AG04449 (cell line): ENCODE results near the gene CCDC142.

ENCODE experiments used
- CTCF ChIA-PET: fragments of 350-600 bp; formaldehyde crosslinking; extraction: SDS; loops from one replicate; lab custom pipeline; 2021; ENCODE audit warnings: antibody characterized with exemption; lab: Yijun Ruan, JAX
- POLR2A ChIA-PET: fragments of 400-600, 350-600 bp; formaldehyde crosslinking; extraction: SDS; loops from one replicate; lab custom pipeline; 2020; ENCODE audit warnings: antibody characterized with exemption, inconsistent platforms; lab: Yijun Ruan, JAX
- DNase-seq: peaks from one replicate; pipeline ENCODE4 v3.0.0-alpha.2; 2010; ENCODE audit warnings: low read depth, low spot score
- H3K4me3 ChIP-seq: 2 replicates; pipeline ENCODE4 v1.5.1; 2011; ENCODE audit warnings: low read depth, mild to moderate bottlenecking, control low read depth, low read length
- CTCF ChIP-seq: IDR thresholded peaks from one replicate; pipeline ENCODE4 v1.5.1; 2011; ENCODE audit warnings: mild to moderate bottlenecking, moderate library complexity, low read length, control low read depth, inconsistent platforms; ENCODE audit not compliant: insufficient read depth; ENCODE audit errors: missing control alignments

The CCDC142 gene

GRCh38 chr2:74441170-74441689 lies 41.6 kb downstream of the CCDC142 start:
- no peak overlapping the region for H3K4me3 ChIP-seq
- ChIA-PET POLR2A (no interaction called here), CTCF (interaction anchor here (1.2 to 2.7 kb wide), 4 partner anchors 10 to 106 kb away, joined by 6 to 16 read pairs (median 8); partner anchors contain the start of gene INO80B)
- DNase-seq, result no peak
- TF ChIP-seq CTCF, result no peak

- H3K4me3 ChIP-seq, result peak overlapping the region; percentile 71
- ChIA-PET CTCF (interaction anchor here (1.1 to 2.7 kb wide), 9 partner anchors 10 to 106 kb away, joined by 3 to 16 read pairs (median 7); partner anchors contain the start of genes CCDC142, INO80B and TTC31), POLR2A (interaction anchor here (0.6 to 1.1 kb wide), 5 partner anchors 13 to 35 kb away, joined by 3 to 8 read pairs (median 3); partner anchors contain the start of genes INO80B and WBP1)
- DNase-seq, result no peak
- peak; percentile 49 for TF ChIP-seq CTCF
These were observed 42.2 kb downstream of the CCDC142 start for GRCh38 chr2:74440378-74441169.

GRCh38 chr2:74439803-74440377 lies 42.9 kb downstream of the CCDC142 start:
- POLR2A ChIA-PET, result interaction anchor here (0.6 to 1.1 kb wide), 4 partner anchors 12 to 31 kb away, joined by 3 to 8 read pairs (median 4); partner anchors contain the start of genes INO80B and WBP1
- CTCF ChIA-PET, result interaction anchor here (1.1 to 2.7 kb wide), 9 partner anchors 9 to 105 kb away, joined by 3 to 16 read pairs (median 7); partner anchors contain the start of genes CCDC142, INO80B and TTC31

GRCh38 chr2:74439373-74439772 lies 43.4 kb downstream of the CCDC142 start:
- H3K4me3 ChIP-seq, result peak overlapping the region; percentile 71
- CTCF ChIA-PET, result interaction anchor here (1.1 to 2.7 kb wide), 8 partner anchors 8 to 104 kb away, joined by 3 to 16 read pairs (median 8); partner anchors contain the start of genes CCDC142, INO80B and TTC31
- DNase-seq, result no peak
- TF ChIP-seq CTCF, result no peak
- POLR2A ChIA-PET, result interaction anchor here (1.1 kb wide), 1 partner anchor 19 kb away, joined by 8 read pairs; the partner anchor contains the start of gene WBP1

More at GRCh38 chr2:74439803-74440377, 42.9 kb downstream of the CCDC142 start:
- TF ChIP-seq CTCF, result no peak
- peak overlapping the region; percentile 71 for H3K4me3 ChIP-seq
- DNase-seq, result no peak

- no peak for DNase-seq
- CTCF ChIA-PET, result interaction anchor here (2.5 kb wide), 1 partner anchor 10 kb away, joined by 12 read pairs; no protein-coding TSS in a partner anchor
- no peak overlapping the region for H3K4me3 ChIP-seq
- POLR2A ChIA-PET, result no interaction called here
- TF ChIP-seq CTCF, result no peak
These were observed 44.5 kb downstream of the CCDC142 start for GRCh38 chr2:74438248-74438647.
